ENCODE results near the gene NGF.

NGF gene

GRCh38 chr1:115278211-115278610 is 59.8 kb downstream of the NGF start:
- no peak for ATAC-seq

- ATAC-seq = peak; percentile 48 to 56
Observed at GRCh38 chr1:115277276-115277675, 60.8 kb downstream of the NGF start.

GRCh38 chr1:115275216-115275615 is 62.8 kb downstream of the NGF start:
- ATAC-seq = no peak

- no peak for ATAC-seq
Observed at GRCh38 chr1:115274467-115274866, 63.6 kb downstream of the NGF start.

GRCh38 chr1:115266729-115267421 is 71.2 kb downstream of the NGF start:
- no peak for ATAC-seq

GRCh38 chr1:115265099-115265498 is 73.0 kb downstream of the NGF start:
- ATAC-seq = no peak

GRCh38 chr1:115262886-115263285 is 75.2 kb downstream of the NGF start:
- ATAC-seq = no peak

- no peak for ATAC-seq
Observed at GRCh38 chr1:115261496-115261895, 76.6 kb downstream of the NGF start.

- no peak for ATAC-seq
Observed at GRCh38 chr1:115258302-115258866, 79.7 kb downstream of the NGF start.

GRCh38 chr1:115257591-115257990 is 80.5 kb downstream of the NGF start:
- no peak for ATAC-seq

GRCh38 chr1:115255154-115255553 is 82.9 kb downstream of the NGF start:
- no peak for ATAC-seq

GRCh38 chr1:115252585-115252984 is 85.5 kb downstream of the NGF start:
- no peak for ATAC-seq

GRCh38 chr1:115251856-115252255 is 86.2 kb downstream of the NGF start:
- no peak for ATAC-seq

GRCh38 chr1:115251340-115251748 is 86.7 kb downstream of the NGF start:
- no peak for ATAC-seq

- ATAC-seq = no peak
Observed at GRCh38 chr1:115246526-115246925, 91.5 kb downstream of the NGF start.

- no peak for ATAC-seq
Observed at GRCh38 chr1:115245227-115245626, 92.8 kb downstream of the NGF start.

GRCh38 chr1:115242543-115242942 is 95.5 kb downstream of the NGF start:
- no peak for ATAC-seq

GRCh38 chr1:115241309-115241708 is 96.7 kb downstream of the NGF start:
- ATAC-seq = no peak

GRCh38 chr1:115240297-115240696 is 97.8 kb downstream of the NGF start:
- no peak for ATAC-seq

GRCh38 chr1:115239426-115239825 is 98.6 kb downstream of the NGF start:
- no peak for ATAC-seq

GRCh38 chr1:115239148-115239422 is 99.0 kb downstream of the NGF start:
- ATAC-seq = no peak

- no peak for ATAC-seq
Observed at GRCh38 chr1:115238336-115239147, 99.5 kb downstream of the NGF start.

GRCh38 chr1:115237507-115237906 is 100.5 kb downstream of the NGF start:
- no peak for ATAC-seq

- no peak for ATAC-seq
Observed at GRCh38 chr1:115237023-115237422, 101.0 kb downstream of the NGF start.
